K562 (cell line): ENCODE measurements around the gene HAL. TPM values are rescaled to one million over a fixed set of nuclear protein-coding genes. Genes with fewer than 3 reads are reported as not detected.

Source experiments
- ATAC-seq: fragments of 200-7000 bp; cut with Tn5 transposase; 3 replicates; pipeline ENCODE4 v1.9.1; 2020; ENCODE audit warnings: moderate library complexity
- BruUV-seq: library from RNA; stranded (reverse); fragments of 400-500 nt; replicated peaks from 2 replicates; lab custom pipeline; 2021; lab: Mats Ljungman, UMichigan
- CTCF ChIA-PET: fragments of 300-600 bp; formaldehyde crosslinking; extraction: SDS; loops from one replicate; lab custom pipeline; 2021; ENCODE audit warnings: low intra/inter-chr PET ratio; lab: Yijun Ruan, JAX
- POLR2A ChIA-PET: fragments of 300-600, 350-650 bp; sonication (Branson Sonifier 250); formaldehyde crosslinking; extraction: SDS; loops from one replicate; lab custom pipeline; 2021; ENCODE audit warnings: antibody characterized with exemption, inconsistent platforms; lab: Yijun Ruan, JAX
- DNase-seq, 4 experiments: peaks; one replicate each; pipeline versions ENCODE4 v3.0.0 to v3.0.0-alpha.2; 2011 to 2018; ENCODE audit warnings: low spot score in 3 of 4, mixed read lengths in 3 of 4; ENCODE audit errors: extremely low read depth in 1 of 4
- FAIRE-seq: peaks from 2 replicates; lab custom pipeline; 2011; peaks lifted over from hg19 to GRCh38; lab: Jason Lieb, UNC
- H2AFZ ChIP-seq: 2 replicates; pipeline ENCODE4 v1.6.0; 2011; ENCODE audit warnings: low read depth, low read length, control low read depth, inconsistent platforms
- H3K27ac ChIP-seq: fragments of 200-600 bp; 3 replicates; pipeline ENCODE4 v1.8.0; 2011; ENCODE audit warnings: low read depth, mild to moderate bottlenecking, control low read depth, inconsistent platforms, low read length, moderate library complexity, mixed read lengths; ENCODE audit errors: extremely low read depth
- H3K27me3 ChIP-seq, 2 experiments: fragments of 300-600 bp in 1 of 2; 2 replicates in 1 of 2; 3 replicates in 1 of 2; pipeline versions ENCODE4 v1.6.0 to v1.8.0; 2011; ENCODE audit warnings: inconsistent platforms in 2 of 2, low read length in 2 of 2, mild to moderate bottlenecking in 1 of 2, mixed read lengths in 1 of 2, moderate library complexity in 1 of 2; ENCODE audit not compliant: control insufficient read depth in 2 of 2, insufficient read depth in 2 of 2
- H3K36me3 ChIP-seq: fragments of 300-600 bp; 3 replicates; pipeline ENCODE4 v1.8.0; 2011; ENCODE audit warnings: mild to moderate bottlenecking, low read length, inconsistent platforms; ENCODE audit not compliant: control insufficient read depth, insufficient read depth
- H3K4me1 ChIP-seq, 2 experiments: fragments of 200-600 bp in 1 of 2; replicated peaks in 1 of 2; 2 replicates in 1 of 2; 3 replicates in 1 of 2; pipeline versions ENCODE4 v1.5.1 to v1.8.0; 2011; ENCODE audit warnings: inconsistent platforms in 2 of 2, low read length in 2 of 2, mild to moderate bottlenecking in 1 of 2, mixed read lengths in 1 of 2, moderate library complexity in 1 of 2; ENCODE audit not compliant: control insufficient read depth in 2 of 2, insufficient read depth in 2 of 2
- H3K4me2 ChIP-seq: 2 replicates; pipeline ENCODE4 v1.6.1; 2011; ENCODE audit warnings: low read length, control low read depth, inconsistent platforms, mixed read lengths; ENCODE audit not compliant: insufficient read depth
- H3K4me3 ChIP-seq: fragments of 200-600 bp; sonication (generic), shearing (Covaris generic); 2 replicates; pipeline ENCODE4 v1.5.1; 2016; ENCODE audit warnings: control low read depth, inconsistent platforms
- H3K79me2 ChIP-seq: fragments of 200-600 bp; 3 replicates; pipeline ENCODE4 v1.8.0; 2011; ENCODE audit warnings: low read length, inconsistent platforms; ENCODE audit not compliant: control insufficient read depth, insufficient read depth
- H3K9ac ChIP-seq, 2 experiments: 2 replicates each; pipeline versions ENCODE4 v1.6.0 to v1.6.1; 2011; ENCODE audit warnings: low read depth in 2 of 2, low read length in 2 of 2, control low read depth in 1 of 2, inconsistent platforms in 1 of 2, mild to moderate bottlenecking in 1 of 2, mixed read lengths in 1 of 2; ENCODE audit not compliant: insufficient read depth in 1 of 2
- H3K9me1 ChIP-seq: one replicate; pipeline ENCODE4 v1.6.0; 2011; ENCODE audit warnings: inconsistent platforms, mild to moderate bottlenecking, low read length, moderate library complexity; ENCODE audit not compliant: control insufficient read depth, insufficient read depth
- H3K9me3 ChIP-seq: replicated peaks from 2 replicates; pipeline ENCODE4 v1.5.1; 2011; ENCODE audit warnings: low read depth, low read length, inconsistent platforms; ENCODE audit not compliant: control insufficient read depth, insufficient read depth
- H4K20me1 ChIP-seq: replicated peaks from 2 replicates; pipeline ENCODE4 v1.6.1; 2011; ENCODE audit warnings: low read length, inconsistent platforms, mixed read lengths; ENCODE audit not compliant: control insufficient read depth, insufficient read depth
- C11orf30 ChIP-seq: fragments of 450-650 bp; IDR thresholded peaks from 2 replicates; pipeline ENCODE4 v1.6.1; 2016; ENCODE audit warnings: low read depth, mild to moderate bottlenecking
- CEBPG ChIP-seq, 3 experiments: fragments of 200-800 bp in 1 of 3; sonication (Bioruptor generic) in 1 of 3; sonication (generic) in 1 of 3; formaldehyde crosslinking in 1 of 3; IDR thresholded peaks in 2 of 3; conservative IDR thresholded peaks in 1 of 3; 2 replicates each; pipeline versions ENCODE4 v1.6.1 to v1.8.0; 2016 to 2022; ENCODE audit warnings: missing compliant biosample characterization in 2 of 3, missing genetic modification characterization in 2 of 3, mild to moderate bottlenecking in 1 of 3, missing genetic modification reagents in 1 of 3
- FOSL1 ChIP-seq: fragments of 200-800 bp; sonication (Bioruptor generic); conservative IDR thresholded peaks from 2 replicates; pipeline ENCODE4 v1.6.1; 2016; ENCODE audit warnings: missing genetic modification characterization, missing compliant biosample characterization
- JUN ChIP-seq, 2 experiments: sonication (generic) in 1 of 2; formaldehyde crosslinking in 1 of 2; IDR thresholded peaks; 2 replicates each; pipeline versions ENCODE4 v1.6.1 to v1.8.0; 2012 to 2022; ENCODE audit warnings: borderline replicate concordance in 2 of 2, mild to moderate bottlenecking in 2 of 2, improper control_type of control experiment in 1 of 2, low read depth in 1 of 2, low read length in 1 of 2, missing genetic modification reagents in 1 of 2
- JUND ChIP-seq, 2 experiments: IDR thresholded peaks; 2 replicates in 1 of 2; 3 replicates in 1 of 2; pipeline ENCODE4 v1.6.1; 2011; ENCODE audit warnings: borderline replicate concordance in 2 of 2, low read depth in 2 of 2, low read length in 2 of 2, improper control_type of control experiment in 1 of 2, missing biosample characterization in 1 of 2, missing genetic modification characterization in 1 of 2, missing genetic modification reagents in 1 of 2
- WGBS: fragments of 100-300 bp; shearing (Covaris generic); methylation state at CpG from one replicate; pipeline ENCODE4 v1.1.6; 2016; ENCODE audit warnings: low coverage, mixed read lengths; ENCODE audit not compliant: insufficient coverage; ENCODE audit errors: missing lambda C conversion rate; 5-methylcytosine and 5-hydroxymethylcytosine counted together
- in situ Hi-C: fragments of 300-500 bp; cut with MboI; formaldehyde crosslinking; loops from 4 replicates; pipeline ENCODE4 v1.15.0; 2018; ENCODE audit warnings: inconsistent platforms, mixed read lengths
- intact Hi-C: fragments of 100-400 bp; cut with micrococcal nuclease; formaldehyde crosslinking; loops from 2 replicates; pipeline ENCODE4 v1.14.2; 2022
- polyA plus RNA-seq, 8 experiments: library from polyadenylated mRNA; depleted of rRNA in 4 of 8; stranded (reverse) in 5 of 8; unstranded in 3 of 8; fragments of >200 nt; fragmentation: Nextera tagmentation in 2 of 8; fragmentation: Illumina TruSeq in 1 of 8; extraction: Ambion mirVana in 2 of 8; extraction: Trizol in 1 of 8; gene quantifications; 2 replicates each; pipeline versions ENCODE4 v1.2.1 to v1.2.3, GENCODE V29; 2011 to 2014; ENCODE audit warnings: inconsistent platforms in 1 of 8, missing spikeins in 1 of 8
- total RNA-seq, 7 experiments: library from RNA; depleted of rRNA in 6 of 7; stranded (reverse); fragments of >200 nt in 6 of 7; fragmentation: Illumina TruSeq in 2 of 7; extraction: Trizol in 2 of 7; gene quantifications; 2 replicates each; pipeline versions ENCODE4 v1.2.1 to v1.2.3, GENCODE V29; 2011 to 2021; ENCODE audit warnings: low replicate concordance in 1 of 7
- TF ChIP-seq, protein P1 (sequence below): fragments of 450-650 bp; IDR thresholded peaks from 2 replicates; pipeline ENCODE4 v1.7.0; 2016; ENCODE audit warnings: borderline replicate concordance
- TF ChIP-seq, protein P2 (sequence below), 2 experiments: fragments of 450-650 bp in 1 of 2; sonication (generic) in 1 of 2; formaldehyde crosslinking in 1 of 2; IDR thresholded peaks in 1 of 2; conservative IDR thresholded peaks in 1 of 2; 2 replicates each; pipeline versions ENCODE4 v1.6.1 to v1.8.1; 2016 to 2023; ENCODE audit warnings: mild to moderate bottlenecking in 2 of 2, moderate library complexity in 2 of 2, inconsistent platforms in 1 of 2, missing genetic modification reagents in 1 of 2

The HAL gene
- total and polyA plus RNA-seq, 9 of the 15 experiments (the other 6 are each of a cell fraction or from before 2014, with no cell fraction given), result 0.03 to 0.36 (median 0.20) TPM; not detected in 4

DNA sequence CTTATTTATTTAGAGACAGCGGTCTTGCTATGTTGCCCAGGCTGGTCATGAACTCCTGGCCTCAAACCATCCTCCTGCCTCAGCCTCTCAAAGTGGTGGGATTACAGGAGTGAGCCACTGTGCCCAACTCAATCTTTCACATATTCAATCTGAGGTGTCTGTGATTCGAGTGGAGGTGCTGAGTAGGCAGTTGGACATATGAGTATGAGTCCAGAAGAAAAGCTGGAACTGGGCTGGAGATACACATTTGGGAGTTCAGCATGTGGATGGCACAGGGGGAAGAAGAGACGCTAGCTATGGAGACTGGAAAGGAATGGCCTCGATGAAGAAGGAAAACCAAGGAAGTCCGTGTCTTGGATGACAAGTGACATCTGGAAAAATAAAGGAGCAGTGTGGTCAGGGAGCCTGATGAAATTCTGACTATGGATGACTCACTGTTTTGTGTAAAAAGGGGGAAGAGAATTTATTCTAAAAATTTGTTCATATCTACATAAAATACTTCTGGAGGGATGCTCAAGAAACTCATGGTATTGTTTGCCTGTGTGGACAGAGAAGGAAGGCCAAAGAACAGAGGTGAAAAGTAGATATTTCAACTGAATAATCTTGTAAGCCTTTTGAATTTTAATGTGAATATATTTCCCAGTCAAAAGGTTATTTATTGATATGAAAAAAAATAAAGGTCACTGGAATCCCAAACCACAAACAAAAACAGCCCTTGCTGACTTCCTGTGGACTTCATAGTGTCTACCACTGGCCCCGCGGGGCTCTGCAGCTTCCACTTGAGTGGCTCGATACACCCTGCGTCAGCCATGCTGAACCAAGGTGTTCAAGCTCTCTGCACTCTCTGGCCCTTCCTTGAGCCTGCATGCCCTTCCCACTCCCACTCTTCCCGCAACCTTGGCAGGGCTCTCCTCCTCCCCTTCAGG is 48.1 kb upstream of the HAL start:
- no peak for FAIRE-seq
- DNase-seq, result no peak
- Histone ChIP-seq H3K4me3 (no peak overlapping the region), H3K27ac (no peak overlapping the region), H4K20me1 (no peaks in the 10 kb centered on the region), H3K79me2 (no peaks in the 10 kb centered on the region), H3K4me2 (no peak overlapping the region), H3K27me3 (no peaks in the 10 kb centered on the region), H3K9ac (no peak overlapping the region), H3K9me1 (no peaks in the 10 kb centered on the region), H2AFZ (no peak overlapping the region; the same call in 1 of the 2 replicates), H3K4me1 (peaks cover 0 to 29% of the 10 kb centered on the region in 2 experiments; a peak in 4 of 5 replicates), H3K36me3 (no peaks in the 10 kb centered on the region; the same call in 2 of the 3 replicates), H3K9me3 (no peaks in the 10 kb centered on the region)
- in situ Hi-C loops, result no loop called here
- intact Hi-C loops, result loop anchor here (2.0 kb wide), 1 partner anchor 185 kb away; the partner anchor contains the start of gene SNRPF
- 46% methylated on average over 9 of the region's 10 CpGs for WGBS
- ChIA-PET CTCF (no interaction called here), POLR2A (interaction anchor here (1.0 to 1.4 kb wide), 2 partner anchors 11 to 13 kb away, joined by 3 to 4 read pairs; no protein-coding TSS in a partner anchor)
- no peak for ATAC-seq
- no TSS peak for BruUV-seq
- TF ChIP-seq JUN (IDR thresholded peaks at IDR 0.05; ENCODE audit: borderline replicate concordance, low read depth, low read length) (peak; percentile 64; the same call in 1 of the 2 replicates), JUN (CRISPR knock-in tag; IDR thresholded peaks at IDR 0.05; ENCODE audit: borderline replicate concordance) (no peak), JUND (IDR thresholded peaks at IDR 0.05; ENCODE audit: borderline replicate concordance, low read depth, low read length) (peak; percentile 64; the same call in 1 of the 2 replicates), JUND (tag; IDR thresholded peaks at IDR 0.05; ENCODE audit: borderline replicate concordance, low read depth, low read length) (no peak), CEBPG (CRISPR knock-in tag; IDR thresholded peaks at IDR 0.05) (no peak), CEBPG (tag; conservative IDR thresholded peaks at IDR 0.05 in 1 of 2, IDR thresholded peaks at IDR 0.05 in 1 of 2) (0 out of 4 replicates have a peak, but pooled peaks of 1 of the 2 experiments have one; percentile 52), FOSL1 (tag) (peak; percentile 67), C11orf30 (peak; percentile 48; the same call in 1 of the 2 replicates)
- TF ChIP-seq, protein P1, sequence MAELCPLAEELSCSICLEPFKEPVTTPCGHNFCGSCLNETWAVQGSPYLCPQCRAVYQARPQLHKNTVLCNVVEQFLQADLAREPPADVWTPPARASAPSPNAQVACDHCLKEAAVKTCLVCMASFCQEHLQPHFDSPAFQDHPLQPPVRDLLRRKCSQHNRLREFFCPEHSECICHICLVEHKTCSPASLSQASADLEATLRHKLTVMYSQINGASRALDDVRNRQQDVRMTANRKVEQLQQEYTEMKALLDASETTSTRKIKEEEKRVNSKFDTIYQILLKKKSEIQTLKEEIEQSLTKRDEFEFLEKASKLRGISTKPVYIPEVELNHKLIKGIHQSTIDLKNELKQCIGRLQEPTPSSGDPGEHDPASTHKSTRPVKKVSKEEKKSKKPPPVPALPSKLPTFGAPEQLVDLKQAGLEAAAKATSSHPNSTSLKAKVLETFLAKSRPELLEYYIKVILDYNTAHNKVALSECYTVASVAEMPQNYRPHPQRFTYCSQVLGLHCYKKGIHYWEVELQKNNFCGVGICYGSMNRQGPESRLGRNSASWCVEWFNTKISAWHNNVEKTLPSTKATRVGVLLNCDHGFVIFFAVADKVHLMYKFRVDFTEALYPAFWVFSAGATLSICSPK, result no peak
- TF ChIP-seq, protein P2, sequence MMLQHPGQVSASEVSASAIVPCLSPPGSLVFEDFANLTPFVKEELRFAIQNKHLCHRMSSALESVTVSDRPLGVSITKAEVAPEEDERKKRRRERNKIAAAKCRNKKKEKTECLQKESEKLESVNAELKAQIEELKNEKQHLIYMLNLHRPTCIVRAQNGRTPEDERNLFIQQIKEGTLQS (IDR thresholded peaks at IDR 0.05), result peak; percentile 83
- TF ChIP-seq, protein P2 (CRISPR knock-in tag; conservative IDR thresholded peaks at IDR 0.05), result no peak
